GM13977 (cell line): ENCODE results near the gene MRPL32.

Experiments
- DNase-seq: peaks from one replicate; pipeline ENCODE4 v3.0.0; 2012; ENCODE audit warnings: low spot score
- CTCF ChIP-seq: IDR thresholded peaks from 2 replicates; pipeline ENCODE4 v1.5.1; 2012; ENCODE audit warnings: mild to moderate bottlenecking, control low read depth; ENCODE audit not compliant: insufficient read depth; ENCODE audit errors: extremely low read depth, missing control alignments
- in situ Hi-C: fragments of 300-500 bp; cut with MboI; formaldehyde crosslinking; loops from one replicate; pipeline ENCODE4 v1.12.0; 2022; ENCODE audit warnings: low sequenced_read_pairs, low pct_unique_long_range_greater_than_20kb, mixed read lengths, inconsistent platforms; ENCODE audit not compliant: unreplicated experiment

Gene MRPL32

DNA sequence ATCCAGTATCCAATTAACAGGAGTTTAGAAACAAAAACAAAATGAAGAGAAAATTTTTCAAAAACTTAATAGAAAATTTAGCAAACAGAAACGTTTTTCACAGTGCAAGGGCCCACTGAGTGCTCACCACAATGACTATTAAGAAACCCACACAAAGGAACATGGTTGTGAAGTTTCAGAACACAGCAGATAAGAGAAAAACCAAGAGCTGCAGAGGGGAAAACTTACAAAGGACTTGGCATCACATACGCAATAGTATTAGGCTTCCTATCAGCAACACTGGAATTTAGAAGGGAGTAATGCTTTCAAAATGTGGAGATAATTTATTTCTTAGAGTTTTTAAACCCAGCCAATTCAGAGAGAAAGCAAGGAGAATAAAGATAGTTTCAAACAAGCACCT, 18.6 kb upstream of the MRPL32 start:
- in situ Hi-C loops, result no loop called here
- peak; percentile 20 for DNase-seq
- TF ChIP-seq CTCF, result no peak

DNA sequence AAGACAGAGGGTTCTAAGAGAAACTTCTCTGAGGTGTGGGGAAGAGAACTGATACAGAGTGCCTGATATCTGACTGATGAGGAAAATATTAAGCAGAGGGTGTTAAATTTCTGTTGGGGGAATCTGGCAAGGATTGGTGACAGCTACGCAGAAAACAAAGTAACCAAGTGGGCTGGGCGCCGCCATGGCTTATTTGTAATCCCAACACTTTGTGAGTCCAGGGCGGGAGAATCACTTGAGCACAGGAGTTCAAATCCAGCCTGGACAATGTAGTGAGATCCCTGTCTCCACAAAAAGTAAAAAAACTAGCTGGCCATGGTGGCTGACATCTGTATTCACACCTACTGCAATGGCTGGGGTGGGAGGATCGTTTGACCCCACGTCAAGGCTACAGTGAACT, 18.2 kb upstream of the MRPL32 start:
- no peak for TF ChIP-seq CTCF
- in situ Hi-C loops, result no loop called here
- DNase-seq, result no peak

- in situ Hi-C loops, result no loop called here
- no peak for TF ChIP-seq CTCF
- DNase-seq, result no peak
Observed at GRCh38 chr7:42914421-42915045, 17.6 kb upstream of the MRPL32 start.

- in situ Hi-C loops, result no loop called here
- TF ChIP-seq CTCF, result no peak
- no peak for DNase-seq
Observed at GRCh38 chr7:42915356-42915755, 16.8 kb upstream of the MRPL32 start.

GRCh38 chr7:42922017-42922753, 10.0 kb upstream of the MRPL32 start:
- no peak for DNase-seq
- TF ChIP-seq CTCF, result no peak
- in situ Hi-C loops, result no loop called here

- DNase-seq, result no peak
- in situ Hi-C loops, result no loop called here
- TF ChIP-seq CTCF, result no peak
Observed at GRCh38 chr7:42924223-42924838, 7.8 kb upstream of the MRPL32 start.
